ENCODE measurements around the gene DENND6A. TPM values are rescaled to one million over a fixed set of nuclear protein-coding genes. Genes with fewer than 3 reads are reported as not detected.

Gene DENND6A
- total and polyA plus RNA-seq, 2 of the 8 experiments (the other 6 are each of a cell fraction or from before 2014, with no cell fraction given), result 7.8 to 14.8 TPM

DNA sequence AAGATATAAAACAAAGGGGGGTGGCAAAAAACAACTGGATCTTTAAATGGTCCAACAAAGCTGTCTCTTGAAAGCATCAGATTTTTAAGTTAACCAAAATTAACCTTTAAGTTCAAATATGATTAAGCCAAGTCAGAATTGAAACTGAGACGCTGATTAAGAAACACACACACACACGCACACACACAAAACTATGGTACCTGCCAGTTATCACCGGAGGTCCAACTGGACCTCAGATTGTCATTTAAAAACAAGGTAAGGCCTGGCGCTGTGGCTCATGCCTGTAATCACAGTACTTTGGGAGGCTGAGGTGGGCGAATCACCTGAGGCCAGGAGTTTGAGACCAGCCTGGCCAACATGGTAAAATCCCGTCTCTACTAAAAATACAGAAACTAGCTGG, 106.1 kb downstream of the DENND6A start:
- Histone ChIP-seq H3K9me3 (ENCODE audit: insufficient read depth in 2 of 2, low read depth in 1 of 2, low read length in 1 of 2) (no peaks in the 10 kb centered on the region), H3K79me1 (ENCODE audit: low read depth, low read length) (no peaks in the 10 kb centered on the region), H3K4me2 (ENCODE audit: insufficient read depth in 1 of 2, low read depth in 2 of 2, low read length in 2 of 2) (no peak overlapping the region), H2BK5ac (ENCODE audit: low read depth, low read length) (no peak overlapping the region), H3K14ac (ENCODE audit: insufficient read length) (no peak overlapping the region), H2BK15ac (ENCODE audit: low read length) (no peak overlapping the region), H2BK120ac (replicated peaks; ENCODE audit: low read depth, low read length) (no peak overlapping the region), H3K4ac (replicated peaks; ENCODE audit: insufficient read length, low read depth, low read length) (no peak overlapping the region), H2AK5ac (ENCODE audit: low read depth, low read length) (no peak overlapping the region), H3K56ac (replicated peaks; ENCODE audit: insufficient read length, low read depth, low read length) (no peak overlapping the region), H3K36me3 (ENCODE audit: control insufficient read depth in 2 of 4, insufficient read depth in 4 of 4, low read length in 3 of 4) (peaks cover 0 to 13% (median under 1%) of the 10 kb centered on the region in 4 experiments; a peak in 2 of 8 replicates), H3K18ac (ENCODE audit: extremely low read depth, low read length) (no peak overlapping the region), H3K9ac (replicated peaks in 1 of 4; ENCODE audit: extremely low read depth in 1 of 4, low read depth in 3 of 4, low read length in 3 of 4) (no peak overlapping the region), H3K4me3 (ENCODE audit: extremely low read depth in 1 of 4, insufficient read depth in 2 of 4, low read depth in 3 of 4, low read length in 4 of 4) (no peak overlapping the region), H4K5ac (ENCODE audit: insufficient read length, low read depth, low read length) (no peak overlapping the region), H2BK12ac (ENCODE audit: low read depth, low read length) (no peak overlapping the region), H3K79me2 (ENCODE audit: control insufficient read depth in 1 of 2, insufficient read depth in 2 of 2, low read length in 2 of 2) (peaks cover 17 to 93% of the 10 kb centered on the region in 2 experiments), H2AFZ (ENCODE audit: low read length) (no peak overlapping the region), H2BK20ac (ENCODE audit: low read length) (no peak overlapping the region), H4K20me1 (replicated peaks in 1 of 2; ENCODE audit: control insufficient read depth in 1 of 2, insufficient read depth in 2 of 2, low read length in 2 of 2) (peaks cover 3 to 8% of the 10 kb centered on the region in 2 experiments), H4K8ac (ENCODE audit: extremely low read depth, insufficient read depth, low read length) (no peak overlapping the region), H3K27me3 (replicated peaks in 1 of 4; ENCODE audit: control insufficient read depth in 3 of 4, extremely low read depth in 1 of 4, insufficient read depth in 3 of 4, low read length in 3 of 4) (no peaks in the 10 kb centered on the region), H4K91ac (replicated peaks; ENCODE audit: insufficient read length, low read length) (no peak overlapping the region), H3K23ac (ENCODE audit: insufficient read length) (no peak overlapping the region), H3K23me2 (ENCODE audit: low read depth, low read length) (no peaks in the 10 kb centered on the region), H3K4me1 (replicated peaks in 1 of 4; ENCODE audit: control insufficient read depth in 3 of 4, insufficient read depth in 4 of 4, low read length in 3 of 4) (no peaks in the 10 kb centered on the region), H3K27ac (ENCODE audit: low read depth, low read length) (no peak overlapping the region)
- ChIA-PET POLR2A (ENCODE audit: partially characterized antibody) (interaction anchor here (1.4 to 5.7 kb wide), 2 partner anchors 11 to 20 kb away, joined by 3 to 43 read pairs; partner anchors contain the start of gene ARF4), CTCF (ENCODE audit: partially characterized antibody) (no interaction called here)
- TF ChIP-seq JUN (IDR thresholded peaks at IDR 0.05; ENCODE audit: low read depth, low read length) (no peak), CBX5 (IDR thresholded peaks at IDR 0.05; ENCODE audit: low read depth, low read length) (no peak), CBX8 (IDR thresholded peaks at IDR 0.05; ENCODE audit: borderline replicate concordance, low read depth, low read length) (no peak), BRCA1 (IDR thresholded peaks at IDR 0.05; ENCODE audit: low read depth, low read length) (no peak), SIN3A (conservative IDR thresholded peaks at IDR 0.05 in 1 of 2, IDR thresholded peaks at IDR 0.05 in 1 of 2; ENCODE audit: low read depth in 1 of 2, low read length in 2 of 2) (no peak), SRF (IDR thresholded peaks at IDR 0.05; ENCODE audit: low read depth, low read length) (no peak), YY1 (IDR thresholded peaks at IDR 0.05; ENCODE audit: low read depth, low read length) (no peak), SP1 (IDR thresholded peaks at IDR 0.05; ENCODE audit: low read depth, low read length) (no peak)
- FAIRE-seq (no peak), DNase-seq (ENCODE audit: low read depth in 1 of 2, low spot score in 2 of 2) (no peak)
- WGBS, 2 experiments (ENCODE audit: extremely low coverage in 1 of 2, insufficient coverage in 1 of 2, insufficient read length in 1 of 2, insufficient replicate concordance in 2 of 2, low coverage in 1 of 2, low lambda C conversion rate in 2 of 2, missing lambda C conversion rate in 1 of 2), result 77% methylated on average over 6 of the region's 6 CpGs; no CpG with 5 or more reads in 1 of the 2 experiments
